ENCODE data around the gene CISD1. TPM values are rescaled to one million over a fixed set of nuclear protein-coding genes. Genes with fewer than 3 reads are reported as not detected.

The CISD1 gene
- total and polyA plus RNA-seq, 9 of the 15 experiments (the other 6 are each of a cell fraction or from before 2014, with no cell fraction given): 35.8 to 342 (median 118) TPM

DNA sequence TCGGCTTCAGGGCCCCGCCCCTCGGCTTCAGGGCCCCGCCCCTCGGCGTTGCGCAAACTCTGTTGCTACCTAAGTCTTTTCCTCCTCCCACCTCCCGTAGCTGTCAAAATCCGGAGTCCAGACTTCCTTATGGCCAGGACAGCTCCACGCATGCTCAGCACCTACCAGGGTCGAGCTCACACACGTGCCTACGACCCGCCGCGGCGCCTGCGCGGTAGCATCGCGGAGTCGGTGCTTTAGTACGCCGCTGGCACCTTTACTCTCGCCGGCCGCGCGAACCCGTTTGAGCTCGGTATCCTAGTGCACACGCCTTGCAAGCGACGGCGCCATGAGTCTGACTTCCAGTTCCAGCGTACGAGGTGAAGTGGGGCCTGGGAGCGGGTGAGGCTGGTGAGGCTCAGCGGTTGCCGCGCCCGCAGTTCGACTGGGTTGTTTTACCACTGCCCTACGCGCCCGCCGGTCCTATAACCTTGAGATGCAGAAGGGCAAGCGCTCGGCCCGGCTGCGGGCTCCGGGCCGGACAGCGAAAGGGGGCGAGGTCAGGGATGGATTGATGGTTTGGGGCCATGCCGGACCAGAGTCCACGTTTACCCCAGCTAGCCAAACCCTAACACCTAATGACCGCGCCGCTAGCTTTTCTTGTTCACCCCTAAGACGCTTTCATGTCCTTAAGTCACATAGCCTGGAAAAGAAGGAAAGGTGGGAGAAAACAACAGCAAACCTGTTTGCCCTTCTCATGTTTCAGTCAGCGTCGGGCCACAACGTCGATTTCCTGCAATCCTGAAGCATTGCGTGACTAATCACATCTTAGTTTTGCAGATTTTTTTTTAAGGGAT lies at the start of gene CISD1 (continued):
- TF ChIP-seq HDGF (IDR thresholded peaks at IDR 0.05) (no peak), SRSF3 (IDR thresholded peaks at IDR 0.05; ENCODE audit: insufficient read depth, low read length) (0 out of 2 replicates have a peak, but pooled peaks have one; percentile 90), ZBTB17 (CRISPR knock-in tag; IDR thresholded peaks at IDR 0.05) (0 out of 2 replicates have a peak, but pooled peaks have one; percentile 40), MYNN (IDR thresholded peaks at IDR 0.05) (0 out of 2 replicates have a peak, but pooled peaks have one; percentile 11), MYNN (CRISPR knock-in tag; IDR thresholded peaks at IDR 0.05) (no peak), MXI1 (IDR thresholded peaks at IDR 0.05; ENCODE audit: low read depth, low read length) (peak; percentile 89), KAT2B (IDR thresholded peaks at IDR 0.05; ENCODE audit: low read depth, low read length) (no peak), FOSL1 (tag; conservative IDR thresholded peaks at IDR 0.05) (peak; percentile 51; the same call in 1 of the 2 replicates), C11orf30 (IDR thresholded peaks at IDR 0.05; ENCODE audit: low read depth) (peak; percentile 59; the same call in 1 of the 2 replicates), GTF2A2 (tag; IDR thresholded peaks at IDR 0.05) (no peak), BHLHE40 (IDR thresholded peaks at IDR 0.05; ENCODE audit: low read length) (peak; percentile 99), NR3C1 (CRISPR knock-in tag; IDR thresholded peaks at IDR 0.05) (0 out of 2 replicates have a peak, but pooled peaks have one; percentile 18)
- TF ChIP-seq, protein P1, sequence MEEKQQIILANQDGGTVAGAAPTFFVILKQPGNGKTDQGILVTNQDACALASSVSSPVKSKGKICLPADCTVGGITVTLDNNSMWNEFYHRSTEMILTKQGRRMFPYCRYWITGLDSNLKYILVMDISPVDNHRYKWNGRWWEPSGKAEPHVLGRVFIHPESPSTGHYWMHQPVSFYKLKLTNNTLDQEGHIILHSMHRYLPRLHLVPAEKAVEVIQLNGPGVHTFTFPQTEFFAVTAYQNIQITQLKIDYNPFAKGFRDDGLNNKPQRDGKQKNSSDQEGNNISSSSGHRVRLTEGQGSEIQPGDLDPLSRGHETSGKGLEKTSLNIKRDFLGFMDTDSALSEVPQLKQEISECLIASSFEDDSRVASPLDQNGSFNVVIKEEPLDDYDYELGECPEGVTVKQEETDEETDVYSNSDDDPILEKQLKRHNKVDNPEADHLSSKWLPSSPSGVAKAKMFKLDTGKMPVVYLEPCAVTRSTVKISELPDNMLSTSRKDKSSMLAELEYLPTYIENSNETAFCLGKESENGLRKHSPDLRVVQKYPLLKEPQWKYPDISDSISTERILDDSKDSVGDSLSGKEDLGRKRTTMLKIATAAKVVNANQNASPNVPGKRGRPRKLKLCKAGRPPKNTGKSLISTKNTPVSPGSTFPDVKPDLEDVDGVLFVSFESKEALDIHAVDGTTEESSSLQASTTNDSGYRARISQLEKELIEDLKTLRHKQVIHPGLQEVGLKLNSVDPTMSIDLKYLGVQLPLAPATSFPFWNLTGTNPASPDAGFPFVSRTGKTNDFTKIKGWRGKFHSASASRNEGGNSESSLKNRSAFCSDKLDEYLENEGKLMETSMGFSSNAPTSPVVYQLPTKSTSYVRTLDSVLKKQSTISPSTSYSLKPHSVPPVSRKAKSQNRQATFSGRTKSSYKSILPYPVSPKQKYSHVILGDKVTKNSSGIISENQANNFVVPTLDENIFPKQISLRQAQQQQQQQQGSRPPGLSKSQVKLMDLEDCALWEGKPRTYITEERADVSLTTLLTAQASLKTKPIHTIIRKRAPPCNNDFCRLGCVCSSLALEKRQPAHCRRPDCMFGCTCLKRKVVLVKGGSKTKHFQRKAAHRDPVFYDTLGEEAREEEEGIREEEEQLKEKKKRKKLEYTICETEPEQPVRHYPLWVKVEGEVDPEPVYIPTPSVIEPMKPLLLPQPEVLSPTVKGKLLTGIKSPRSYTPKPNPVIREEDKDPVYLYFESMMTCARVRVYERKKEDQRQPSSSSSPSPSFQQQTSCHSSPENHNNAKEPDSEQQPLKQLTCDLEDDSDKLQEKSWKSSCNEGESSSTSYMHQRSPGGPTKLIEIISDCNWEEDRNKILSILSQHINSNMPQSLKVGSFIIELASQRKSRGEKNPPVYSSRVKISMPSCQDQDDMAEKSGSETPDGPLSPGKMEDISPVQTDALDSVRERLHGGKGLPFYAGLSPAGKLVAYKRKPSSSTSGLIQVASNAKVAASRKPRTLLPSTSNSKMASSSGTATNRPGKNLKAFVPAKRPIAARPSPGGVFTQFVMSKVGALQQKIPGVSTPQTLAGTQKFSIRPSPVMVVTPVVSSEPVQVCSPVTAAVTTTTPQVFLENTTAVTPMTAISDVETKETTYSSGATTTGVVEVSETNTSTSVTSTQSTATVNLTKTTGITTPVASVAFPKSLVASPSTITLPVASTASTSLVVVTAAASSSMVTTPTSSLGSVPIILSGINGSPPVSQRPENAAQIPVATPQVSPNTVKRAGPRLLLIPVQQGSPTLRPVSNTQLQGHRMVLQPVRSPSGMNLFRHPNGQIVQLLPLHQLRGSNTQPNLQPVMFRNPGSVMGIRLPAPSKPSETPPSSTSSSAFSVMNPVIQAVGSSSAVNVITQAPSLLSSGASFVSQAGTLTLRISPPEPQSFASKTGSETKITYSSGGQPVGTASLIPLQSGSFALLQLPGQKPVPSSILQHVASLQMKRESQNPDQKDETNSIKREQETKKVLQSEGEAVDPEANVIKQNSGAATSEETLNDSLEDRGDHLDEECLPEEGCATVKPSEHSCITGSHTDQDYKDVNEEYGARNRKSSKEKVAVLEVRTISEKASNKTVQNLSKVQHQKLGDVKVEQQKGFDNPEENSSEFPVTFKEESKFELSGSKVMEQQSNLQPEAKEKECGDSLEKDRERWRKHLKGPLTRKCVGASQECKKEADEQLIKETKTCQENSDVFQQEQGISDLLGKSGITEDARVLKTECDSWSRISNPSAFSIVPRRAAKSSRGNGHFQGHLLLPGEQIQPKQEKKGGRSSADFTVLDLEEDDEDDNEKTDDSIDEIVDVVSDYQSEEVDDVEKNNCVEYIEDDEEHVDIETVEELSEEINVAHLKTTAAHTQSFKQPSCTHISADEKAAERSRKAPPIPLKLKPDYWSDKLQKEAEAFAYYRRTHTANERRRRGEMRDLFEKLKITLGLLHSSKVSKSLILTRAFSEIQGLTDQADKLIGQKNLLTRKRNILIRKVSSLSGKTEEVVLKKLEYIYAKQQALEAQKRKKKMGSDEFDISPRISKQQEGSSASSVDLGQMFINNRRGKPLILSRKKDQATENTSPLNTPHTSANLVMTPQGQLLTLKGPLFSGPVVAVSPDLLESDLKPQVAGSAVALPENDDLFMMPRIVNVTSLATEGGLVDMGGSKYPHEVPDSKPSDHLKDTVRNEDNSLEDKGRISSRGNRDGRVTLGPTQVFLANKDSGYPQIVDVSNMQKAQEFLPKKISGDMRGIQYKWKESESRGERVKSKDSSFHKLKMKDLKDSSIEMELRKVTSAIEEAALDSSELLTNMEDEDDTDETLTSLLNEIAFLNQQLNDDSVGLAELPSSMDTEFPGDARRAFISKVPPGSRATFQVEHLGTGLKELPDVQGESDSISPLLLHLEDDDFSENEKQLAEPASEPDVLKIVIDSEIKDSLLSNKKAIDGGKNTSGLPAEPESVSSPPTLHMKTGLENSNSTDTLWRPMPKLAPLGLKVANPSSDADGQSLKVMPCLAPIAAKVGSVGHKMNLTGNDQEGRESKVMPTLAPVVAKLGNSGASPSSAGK (IDR thresholded peaks at IDR 0.05): peak; percentile 98
- TF ChIP-seq, protein P2, sequence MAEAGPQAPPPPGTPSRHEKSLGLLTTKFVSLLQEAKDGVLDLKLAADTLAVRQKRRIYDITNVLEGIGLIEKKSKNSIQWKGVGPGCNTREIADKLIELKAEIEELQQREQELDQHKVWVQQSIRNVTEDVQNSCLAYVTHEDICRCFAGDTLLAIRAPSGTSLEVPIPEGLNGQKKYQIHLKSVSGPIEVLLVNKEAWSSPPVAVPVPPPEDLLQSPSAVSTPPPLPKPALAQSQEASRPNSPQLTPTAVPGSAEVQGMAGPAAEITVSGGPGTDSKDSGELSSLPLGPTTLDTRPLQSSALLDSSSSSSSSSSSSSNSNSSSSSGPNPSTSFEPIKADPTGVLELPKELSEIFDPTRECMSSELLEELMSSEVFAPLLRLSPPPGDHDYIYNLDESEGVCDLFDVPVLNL (CRISPR knock-in tag; IDR thresholded peaks at IDR 0.05; ENCODE audit: low read depth): peak; percentile 69; the same call in 1 of the 2 replicates
